Measurements from ENCODE around the gene TMEM184A. TPM values are rescaled to one million over a fixed set of nuclear protein-coding genes. Genes with fewer than 3 reads are reported as not detected.

The TMEM184A gene
- total RNA-seq, 1 donor from 2014 or later: 0.22 TPM

GRCh38 chr7:1544178-1544895 is 11.7 kb downstream of the TMEM184A start:
- peak; percentile 53 for DNase-seq
- ATAC-seq: no peak
- intact Hi-C loops (cut with micrococcal nuclease): no loop called here

- intact Hi-C loops (cut with micrococcal nuclease): no loop called here
- ATAC-seq: no peak
- no peak for DNase-seq
Observed at GRCh38 chr7:1543826-1544177, 12.2 kb downstream of the TMEM184A start.

- ATAC-seq (no peak), DNase-seq (no peak)
- intact Hi-C loops (cut with micrococcal nuclease): no loop called here
Observed at GRCh38 chr7:1542841-1543747, 12.9 kb downstream of the TMEM184A start.

GRCh38 chr7:1542329-1542728 is 13.7 kb downstream of the TMEM184A start:
- intact Hi-C loops (cut with micrococcal nuclease): no loop called here
- no peak for ATAC-seq
- DNase-seq: no peak

DNA sequence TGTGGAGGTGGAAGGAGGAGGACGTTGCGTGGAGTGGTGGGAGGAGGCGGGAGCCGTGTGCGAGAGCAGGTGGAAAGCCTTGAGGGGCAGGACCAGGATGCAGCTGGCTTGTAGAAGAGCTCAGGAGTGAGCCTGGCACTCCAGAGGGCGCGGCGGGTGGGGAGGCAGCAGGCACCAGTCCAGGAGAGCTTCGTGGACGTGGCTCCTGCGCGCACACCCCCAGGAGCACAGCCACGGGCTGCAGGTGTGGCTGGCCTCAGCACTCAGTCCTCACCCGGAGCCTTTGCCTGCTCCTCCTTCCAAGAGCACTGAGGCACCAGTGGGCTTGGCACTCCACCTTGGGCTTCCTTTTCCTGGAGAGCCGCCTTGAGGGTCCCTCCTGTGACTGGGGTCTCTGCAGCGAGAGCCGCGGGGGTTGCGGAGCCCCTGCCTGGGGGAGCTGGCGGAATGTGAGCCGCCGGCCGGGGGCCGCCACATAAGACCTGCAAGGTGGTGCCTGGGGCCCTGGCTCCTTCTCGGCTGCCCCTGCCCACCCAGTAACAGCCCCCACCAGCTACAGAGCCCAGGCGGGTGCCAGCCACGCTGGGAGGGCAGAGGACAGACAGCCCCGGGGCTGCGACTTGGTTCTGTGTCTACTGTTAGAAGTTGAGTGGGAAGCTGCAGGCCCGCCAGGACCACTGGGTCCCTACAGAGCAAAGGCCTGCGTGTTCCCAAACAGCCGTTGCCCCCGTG is 14.4 kb downstream of the TMEM184A start:
- no peak for DNase-seq
- no peak for ATAC-seq
- intact Hi-C loops (cut with micrococcal nuclease): no loop called here

- intact Hi-C loops (cut with micrococcal nuclease): no loop called here
- ATAC-seq (no peak), DNase-seq (no peak)
Observed at GRCh38 chr7:1540776-1541271, 15.2 kb downstream of the TMEM184A start.

DNA sequence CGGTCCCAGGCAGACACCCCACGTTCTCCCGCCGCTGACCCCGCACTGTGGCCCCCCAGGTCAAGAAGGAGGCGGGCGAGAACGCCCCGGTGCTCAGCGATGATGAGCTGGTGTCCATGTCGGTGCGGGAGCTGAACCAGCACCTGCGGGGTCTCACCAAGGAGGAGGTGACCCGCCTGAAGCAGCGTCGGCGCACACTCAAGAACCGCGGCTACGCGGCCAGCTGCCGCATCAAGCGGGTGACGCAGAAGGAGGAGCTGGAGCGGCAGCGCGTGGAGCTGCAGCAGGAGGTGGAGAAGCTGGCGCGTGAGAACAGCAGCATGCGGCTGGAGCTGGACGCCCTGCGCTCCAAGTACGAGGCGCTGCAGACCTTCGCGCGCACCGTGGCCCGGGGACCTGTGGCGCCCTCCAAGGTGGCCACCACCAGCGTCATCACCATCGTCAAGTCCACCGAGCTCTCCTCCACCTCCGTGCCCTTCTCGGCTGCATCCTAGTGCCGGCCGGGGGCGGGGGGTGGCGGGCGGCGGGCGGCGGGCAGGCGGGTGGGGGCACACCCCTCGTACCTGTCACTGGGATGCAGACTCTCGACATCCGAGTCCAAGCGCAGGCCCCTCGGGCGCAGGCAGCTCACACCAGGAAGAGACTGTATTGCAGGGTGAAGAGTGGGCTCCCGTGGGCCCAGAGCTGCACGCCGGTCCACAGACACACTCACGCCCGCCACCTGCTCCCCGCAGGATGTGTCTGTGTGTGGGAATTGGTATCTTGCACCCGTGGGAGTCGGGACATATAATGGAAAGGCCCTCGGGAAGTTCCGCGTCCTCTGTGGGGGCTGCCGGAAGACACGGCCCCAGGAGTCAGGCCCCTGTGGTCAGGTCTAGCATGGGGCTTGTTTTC is 15.9 kb downstream of the TMEM184A start:
- intact Hi-C loops (cut with micrococcal nuclease): no loop called here
- DNase-seq (no peak), ATAC-seq (no peak)

GRCh38 chr7:1539181-1539881 is 16.7 kb downstream of the TMEM184A start:
- DNase-seq (no peak), ATAC-seq (no peak)
- intact Hi-C loops (cut with micrococcal nuclease): no loop called here

GRCh38 chr7:1538544-1539180 is 17.3 kb downstream of the TMEM184A start:
- DNase-seq: no peak
- intact Hi-C loops (cut with micrococcal nuclease): no loop called here
- ATAC-seq: peak; percentile 0

- ATAC-seq (peak; percentile 53), DNase-seq (peak; percentile 92)
- intact Hi-C loops (cut with micrococcal nuclease): no loop called here
Observed at GRCh38 chr7:1537535-1538412, 18.2 kb downstream of the TMEM184A start.

GRCh38 chr7:1536743-1537534 is 19.1 kb downstream of the TMEM184A start:
- intact Hi-C loops (cut with micrococcal nuclease): no loop called here

DNA sequence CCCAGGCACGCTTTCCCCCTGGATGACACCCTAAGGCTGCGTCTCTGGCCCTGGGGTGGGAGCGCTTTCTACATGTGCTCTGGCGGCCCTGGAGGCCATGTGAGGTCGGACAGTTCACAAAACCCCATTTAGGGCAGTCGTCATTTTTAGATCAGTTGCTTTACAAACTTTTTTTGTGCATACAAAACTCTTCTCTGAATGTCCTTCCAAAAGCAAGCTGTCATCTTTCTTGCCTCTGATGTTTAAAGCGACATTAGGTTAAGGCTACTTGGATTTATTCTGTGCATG is 19.6 kb downstream of the TMEM184A start:
- intact Hi-C loops (cut with micrococcal nuclease): no loop called here
- DNase-seq (no peak), ATAC-seq (no peak)

More at GRCh38 chr7:1536743-1537534, 19.1 kb downstream of the TMEM184A start:
- DNase-seq (peak; percentile 97), ATAC-seq (peak; percentile 85)

GRCh38 chr7:1535701-1536454 is 20.1 kb downstream of the TMEM184A start:
- intact Hi-C loops (cut with micrococcal nuclease): no loop called here
- DNase-seq (no peak), ATAC-seq (no peak)

DNA sequence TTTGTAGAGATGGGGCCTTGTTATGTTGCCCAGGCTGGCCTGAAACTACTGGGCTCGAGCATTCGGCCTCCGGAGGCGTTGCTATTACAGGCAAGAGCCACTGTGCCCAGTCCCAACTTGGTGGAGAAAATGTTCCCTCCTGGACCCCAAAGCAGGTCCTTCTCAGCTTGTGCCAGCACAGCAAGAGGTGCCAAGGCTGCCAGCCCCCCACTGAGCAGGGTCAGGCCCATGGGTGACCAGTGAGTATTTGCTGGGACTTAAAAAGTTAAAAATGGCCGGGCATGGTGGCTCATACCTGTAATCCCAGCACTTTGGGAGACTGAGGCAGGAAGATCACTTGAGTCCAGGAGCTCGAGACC is 20.9 kb downstream of the TMEM184A start:
- ATAC-seq: no peak
- intact Hi-C loops (cut with micrococcal nuclease): no loop called here
- DNase-seq: no peak

DNA sequence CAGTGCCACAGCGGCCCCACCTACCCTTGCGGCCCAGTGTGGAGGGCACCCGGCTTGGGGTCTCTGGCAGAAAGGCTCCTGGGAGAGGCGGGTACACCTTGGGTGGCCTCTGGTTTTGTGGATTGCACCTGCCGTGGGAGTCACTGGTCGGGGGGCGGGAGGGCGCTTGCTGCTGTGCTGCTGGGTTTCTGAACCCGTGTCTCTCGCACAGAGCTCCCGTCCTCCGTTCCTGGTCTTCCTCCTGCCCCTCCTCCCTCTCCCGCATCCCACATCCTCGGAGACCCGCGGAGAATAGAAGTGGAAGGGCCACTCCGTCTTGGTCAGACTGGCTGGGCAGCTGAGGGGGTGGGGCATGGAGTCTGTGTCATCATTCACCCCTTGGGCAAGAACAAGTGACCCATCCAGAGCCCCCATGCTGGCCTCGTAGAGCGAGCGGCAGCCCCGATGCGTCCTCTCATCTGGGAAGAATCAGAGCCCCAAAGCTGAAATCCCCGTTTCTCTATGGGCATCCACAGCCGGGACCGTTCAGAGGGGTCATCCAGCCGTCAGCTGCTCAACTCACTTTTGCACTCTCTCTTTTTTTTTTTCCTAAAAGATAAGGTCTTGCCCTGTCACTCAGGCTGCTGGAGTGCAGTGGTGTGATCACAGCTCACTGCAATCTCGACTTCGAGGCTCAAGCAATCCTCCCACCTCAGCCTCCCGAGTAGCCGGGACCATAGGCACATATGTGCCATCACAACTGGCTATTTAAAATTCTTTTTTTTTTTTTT is 21.5 kb downstream of the TMEM184A start:
- intact Hi-C loops (cut with micrococcal nuclease): no loop called here
- no peak for DNase-seq
- ATAC-seq: no peak

Data from left ventricle myocardium superior (tissue), 1 donor.